ENCODE measurements around the gene SGMS1.

- TF ChIP-seq POLR2A (IDR thresholded peaks at IDR 0.05) (no peak), CTCF (IDR thresholded peaks at IDR 0.05) (no peak)
Observed at GRCh38 chr10:50461834-50462233, 161.9 kb downstream of the SGMS1 start.
